Retinal pigment epithelial cell (primary cell): ENCODE measurements around the gene PRM2.

Experiments used
- DNase-seq: peaks from one replicate; pipeline ENCODE4 v3.0.0-alpha.2; 2010; ENCODE audit warnings: low read depth
- H3K4me3 ChIP-seq: 2 replicates; pipeline ENCODE4 v1.5.1; 2011; ENCODE audit warnings: mild to moderate bottlenecking, low read length, control low read depth, moderate library complexity
- TF ChIP-seq, protein P1 (sequence below): conservative IDR thresholded peaks from 2 replicates; pipeline ENCODE4 v1.5.1; 2011; ENCODE audit warnings: low read depth, low read length, control low read depth, inconsistent platforms

PRM2 gene

DNA sequence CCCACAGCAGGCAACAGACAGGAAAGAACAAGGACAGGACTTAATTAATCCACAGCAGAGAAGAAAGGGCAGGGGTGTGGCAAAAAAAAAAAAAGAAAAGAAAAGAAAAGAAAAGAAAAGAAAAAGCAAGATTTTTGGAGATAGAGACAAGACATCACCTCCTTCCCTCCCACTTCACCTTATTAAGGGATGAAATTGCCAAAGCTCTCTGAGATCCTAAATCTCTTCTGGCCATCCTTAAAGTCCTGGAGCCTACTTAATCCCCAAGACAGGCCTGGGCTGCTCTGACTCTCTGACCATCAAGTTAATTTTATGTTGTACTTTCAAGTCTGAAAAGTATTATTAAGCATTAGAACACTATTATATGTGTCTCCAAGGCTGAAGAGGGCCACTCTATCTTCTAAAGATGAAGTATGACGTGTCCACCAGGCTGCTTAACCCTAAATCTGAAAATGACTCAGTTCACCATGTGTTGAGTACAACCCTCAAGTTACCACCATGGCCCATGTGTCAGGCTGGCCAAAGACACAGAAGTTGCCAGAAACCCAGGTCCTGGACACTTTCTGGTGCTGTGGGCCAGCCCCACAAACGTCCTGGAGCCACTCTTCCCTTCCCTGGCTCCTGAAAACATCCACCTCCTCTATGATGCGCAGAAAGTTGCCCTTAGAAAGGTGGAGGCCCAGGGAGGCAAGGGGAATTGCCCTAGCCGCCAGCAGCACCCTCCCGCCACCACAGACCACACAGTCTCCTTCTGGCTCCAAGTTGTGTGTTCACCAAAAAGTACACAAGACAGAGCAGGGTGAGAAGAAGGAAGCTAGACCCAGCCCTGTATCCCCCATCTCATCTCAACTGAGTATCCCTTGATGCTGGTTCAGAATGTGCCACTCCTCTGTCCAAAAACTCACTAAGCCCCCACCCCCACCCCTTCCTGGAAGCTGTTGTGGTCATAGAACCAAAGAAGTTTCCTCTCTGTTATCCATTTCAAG, 23.0 kb downstream of the PRM2 start:
- TF ChIP-seq, protein P1, sequence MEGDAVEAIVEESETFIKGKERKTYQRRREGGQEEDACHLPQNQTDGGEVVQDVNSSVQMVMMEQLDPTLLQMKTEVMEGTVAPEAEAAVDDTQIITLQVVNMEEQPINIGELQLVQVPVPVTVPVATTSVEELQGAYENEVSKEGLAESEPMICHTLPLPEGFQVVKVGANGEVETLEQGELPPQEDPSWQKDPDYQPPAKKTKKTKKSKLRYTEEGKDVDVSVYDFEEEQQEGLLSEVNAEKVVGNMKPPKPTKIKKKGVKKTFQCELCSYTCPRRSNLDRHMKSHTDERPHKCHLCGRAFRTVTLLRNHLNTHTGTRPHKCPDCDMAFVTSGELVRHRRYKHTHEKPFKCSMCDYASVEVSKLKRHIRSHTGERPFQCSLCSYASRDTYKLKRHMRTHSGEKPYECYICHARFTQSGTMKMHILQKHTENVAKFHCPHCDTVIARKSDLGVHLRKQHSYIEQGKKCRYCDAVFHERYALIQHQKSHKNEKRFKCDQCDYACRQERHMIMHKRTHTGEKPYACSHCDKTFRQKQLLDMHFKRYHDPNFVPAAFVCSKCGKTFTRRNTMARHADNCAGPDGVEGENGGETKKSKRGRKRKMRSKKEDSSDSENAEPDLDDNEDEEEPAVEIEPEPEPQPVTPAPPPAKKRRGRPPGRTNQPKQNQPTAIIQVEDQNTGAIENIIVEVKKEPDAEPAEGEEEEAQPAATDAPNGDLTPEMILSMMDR: no peak
- no peak overlapping the region for H3K4me3 ChIP-seq
- DNase-seq: no peak

DNA sequence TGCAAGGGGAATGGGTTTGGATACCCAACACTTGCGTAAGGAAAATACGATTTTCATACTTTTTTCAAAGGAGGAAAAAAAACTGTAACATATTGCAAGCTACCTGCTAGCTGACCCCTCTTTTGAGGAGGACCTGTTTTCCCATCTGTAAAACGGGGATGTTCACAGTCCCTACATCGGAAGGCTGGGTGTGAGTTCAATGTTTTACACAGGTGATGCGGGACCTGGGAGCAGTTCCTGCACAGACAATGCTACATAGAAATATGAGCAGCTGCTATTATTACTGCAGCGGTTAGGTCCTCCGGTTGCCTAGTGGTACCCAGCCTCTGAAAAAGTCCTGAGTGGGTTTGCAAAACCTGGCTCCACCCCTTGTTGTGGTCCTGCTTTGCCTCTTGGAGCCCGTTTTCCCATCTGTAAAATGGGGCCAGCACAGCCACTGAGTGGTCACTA, 23.8 kb downstream of the PRM2 start:
- DNase-seq: no peak
- H3K4me3 ChIP-seq: no peak overlapping the region
- TF ChIP-seq, protein P1: no peak

DNA sequence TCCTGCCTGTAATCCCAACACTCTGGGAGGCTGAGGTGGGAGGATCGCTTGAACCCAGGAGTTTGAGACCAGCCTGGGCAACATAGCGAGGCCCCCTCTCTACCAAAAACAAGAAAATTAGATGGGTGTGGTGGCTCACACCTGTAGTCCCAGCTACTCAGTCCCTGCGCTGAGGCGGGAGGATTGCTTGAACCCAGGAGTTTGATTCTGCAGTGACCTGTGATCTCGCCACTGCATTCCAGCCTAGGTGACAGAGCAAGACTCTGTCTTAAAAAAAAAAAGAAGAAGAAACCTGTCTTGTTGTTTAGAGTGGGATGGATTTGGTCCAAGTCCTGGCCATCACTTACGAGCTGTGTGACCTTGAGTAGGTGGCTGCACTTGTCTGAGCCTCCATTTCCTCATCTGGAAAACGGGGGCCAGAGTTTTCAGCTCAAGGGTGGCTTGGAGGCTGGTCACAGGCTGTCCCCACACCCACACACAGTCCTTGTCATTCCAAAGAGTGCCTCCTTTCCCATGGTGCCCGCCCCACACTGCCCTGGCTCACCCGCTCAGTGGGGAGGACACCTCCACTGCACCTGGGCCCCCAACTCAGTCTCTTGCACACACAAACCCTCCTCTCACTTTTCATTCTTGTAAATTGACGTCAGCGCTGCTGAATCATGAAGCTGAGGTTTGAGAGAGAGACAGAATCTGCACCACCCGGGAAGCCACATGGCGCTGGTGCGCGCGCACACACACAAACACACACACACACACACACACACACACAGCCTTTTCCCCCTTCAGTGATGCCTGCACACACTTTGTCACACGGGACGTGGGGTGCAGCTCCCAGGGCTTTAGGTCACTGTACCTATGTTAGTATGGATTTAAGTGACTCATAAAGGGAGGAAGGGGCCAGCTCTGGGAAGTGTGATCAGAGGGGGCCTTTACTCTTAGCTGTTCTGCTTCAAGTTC, 24.5 kb downstream of the PRM2 start:
- DNase-seq: no peak
- H3K4me3 ChIP-seq: no peak overlapping the region
- TF ChIP-seq, protein P1: no peak

DNA sequence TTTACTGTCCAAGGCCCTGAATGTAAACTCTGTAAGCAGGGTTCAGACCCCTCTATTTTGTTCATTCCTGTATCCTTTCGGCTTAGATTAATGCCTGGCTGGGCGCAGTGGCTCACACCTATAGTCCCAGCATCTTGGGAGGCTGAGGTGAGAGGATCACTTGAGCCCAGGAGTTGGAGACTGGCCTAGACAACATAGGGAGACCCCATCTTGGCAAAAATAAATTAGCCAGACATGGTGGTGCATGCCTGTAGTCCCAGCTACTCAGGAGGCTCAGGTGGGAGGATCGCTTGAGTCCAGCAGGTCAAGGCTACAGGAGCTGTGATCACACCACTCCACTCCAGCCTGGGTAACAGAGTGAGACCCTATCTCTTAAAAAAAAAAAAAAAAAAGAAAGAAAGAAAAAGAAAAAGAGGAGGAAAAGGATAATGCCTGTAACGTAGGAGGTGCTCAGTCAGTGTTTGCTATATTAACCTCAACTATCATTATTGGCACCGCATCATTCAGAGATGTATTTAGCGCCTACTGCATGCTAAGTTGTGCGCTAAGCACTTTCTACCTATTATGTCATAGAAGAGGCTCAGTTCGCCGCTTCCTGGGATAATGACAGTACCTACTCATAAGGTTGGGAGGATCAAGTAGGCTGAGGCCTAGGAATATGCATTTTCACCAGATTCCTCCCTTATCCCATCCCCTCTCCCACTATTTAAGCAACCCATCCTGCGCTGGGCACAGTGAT, 25.3 kb downstream of the PRM2 start:
- no peak overlapping the region for H3K4me3 ChIP-seq
- TF ChIP-seq, protein P1: no peak
- no peak for DNase-seq

DNA sequence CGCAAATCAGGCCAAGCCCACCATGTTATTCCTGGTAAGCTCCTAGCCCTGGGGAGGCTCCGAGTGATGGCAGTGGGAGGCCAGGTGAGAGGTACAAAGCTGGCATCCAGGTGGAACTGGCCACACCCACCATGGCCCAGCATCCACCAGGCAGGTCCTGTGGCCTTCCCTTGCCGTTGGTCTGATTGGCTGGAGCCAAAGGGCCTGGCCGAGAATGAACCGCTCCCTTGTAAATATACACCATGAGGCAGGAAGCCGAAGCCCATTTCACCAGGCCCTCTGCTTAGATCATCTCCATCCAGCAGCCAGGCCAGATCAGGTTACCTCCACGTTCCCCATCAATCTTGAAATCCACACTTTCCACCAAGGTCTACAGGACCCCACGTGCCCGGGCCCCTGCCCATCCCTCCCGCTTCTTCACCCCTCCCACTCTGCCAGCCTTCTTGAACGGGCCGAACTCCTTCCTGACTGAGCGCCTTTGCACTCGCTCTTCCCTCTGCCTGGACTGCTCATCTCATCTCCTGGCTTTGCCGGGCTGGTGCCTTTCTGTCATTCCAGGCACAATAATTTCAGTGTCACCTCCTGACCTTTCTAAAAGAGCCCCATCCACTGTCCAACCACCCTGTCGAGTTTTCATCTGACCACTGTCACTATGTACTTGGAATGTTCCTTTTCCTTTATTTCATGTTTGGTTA, 26.0 kb downstream of the PRM2 start:
- no peak overlapping the region for H3K4me3 ChIP-seq

More for the DNA sequence above, 26.0 kb downstream of the PRM2 start:
- DNase-seq: no peak
- TF ChIP-seq, protein P1: no peak
